ENCODE data around the gene ZNF792. TPM values are rescaled to one million over a fixed set of nuclear protein-coding genes. Genes with fewer than 3 reads are reported as not detected.
"Not testable (repeated sequence)": the region's sequence is repeated elsewhere in the genome, so short reads cannot be mapped to it uniquely, and the experiment has no call there.

The ZNF792 gene
- total RNA-seq, 1 donor from 2014 or later, result 3.3 TPM

GRCh38 chr19:35008891-35009341 is 44.9 kb upstream of the ZNF792 start:
- no peak overlapping the region for H3K4me3 ChIP-seq (ENCODE audit: low read depth, low read length)
- no peak for DNase-seq (ENCODE audit: low read depth)
- no peak for TF ChIP-seq CTCF (conservative IDR thresholded peaks at IDR 0.05; ENCODE audit: low read depth, low read length)

GRCh38 chr19:35007427-35007826 is 43.4 kb upstream of the ZNF792 start:
- DNase-seq (ENCODE audit: low read depth), result not testable (repeated sequence)

GRCh38 chr19:35006999-35007365 is 43.0 kb upstream of the ZNF792 start:
- no peak for TF ChIP-seq CTCF (conservative IDR thresholded peaks at IDR 0.05; ENCODE audit: low read depth, low read length)
- no peak overlapping the region for H3K4me3 ChIP-seq (ENCODE audit: low read depth, low read length)
- no peak for DNase-seq (ENCODE audit: low read depth)

More at GRCh38 chr19:35007427-35007826, 43.4 kb upstream of the ZNF792 start:
- not testable (repeated sequence) for H3K4me3 ChIP-seq (ENCODE audit: low read depth, low read length)

- no peak for DNase-seq (ENCODE audit: low read depth)
- no peak for TF ChIP-seq CTCF (conservative IDR thresholded peaks at IDR 0.05; ENCODE audit: low read depth, low read length)
- no peak overlapping the region for H3K4me3 ChIP-seq (ENCODE audit: low read depth, low read length)
Observed at GRCh38 chr19:35006342-35006998, 42.4 kb upstream of the ZNF792 start.

GRCh38 chr19:35006007-35006341 is 41.9 kb upstream of the ZNF792 start:
- not testable (repeated sequence) for H3K4me3 ChIP-seq (ENCODE audit: low read depth, low read length)

GRCh38 chr19:35005256-35005977 is 41.4 kb upstream of the ZNF792 start:
- no peak for DNase-seq (ENCODE audit: low read depth)
- no peak overlapping the region for H3K4me3 ChIP-seq (ENCODE audit: low read depth, low read length)

More at GRCh38 chr19:35006007-35006341, 41.9 kb upstream of the ZNF792 start:
- not testable (repeated sequence) for DNase-seq (ENCODE audit: low read depth)

GRCh38 chr19:35004517-35005255 is 40.7 kb upstream of the ZNF792 start:
- TF ChIP-seq CTCF (conservative IDR thresholded peaks at IDR 0.05; ENCODE audit: low read depth, low read length), result no peak
- H3K4me3 ChIP-seq (ENCODE audit: low read depth, low read length), result no peak overlapping the region
- no peak for DNase-seq (ENCODE audit: low read depth)

More at GRCh38 chr19:35005256-35005977, 41.4 kb upstream of the ZNF792 start:
- no peak for TF ChIP-seq CTCF (conservative IDR thresholded peaks at IDR 0.05; ENCODE audit: low read depth, low read length)

Data from epithelial cell of proximal tubule (primary cell).